IPS DF 19.7 (cell line): ENCODE measurements around the gene HOXC13.

ENCODE experiments used
- DNase-seq: peaks from one replicate; pipeline ENCODE4 v3.0.0-alpha.2; 2013; ENCODE audit warnings: low read depth, low spot score

HOXC13 gene

DNA sequence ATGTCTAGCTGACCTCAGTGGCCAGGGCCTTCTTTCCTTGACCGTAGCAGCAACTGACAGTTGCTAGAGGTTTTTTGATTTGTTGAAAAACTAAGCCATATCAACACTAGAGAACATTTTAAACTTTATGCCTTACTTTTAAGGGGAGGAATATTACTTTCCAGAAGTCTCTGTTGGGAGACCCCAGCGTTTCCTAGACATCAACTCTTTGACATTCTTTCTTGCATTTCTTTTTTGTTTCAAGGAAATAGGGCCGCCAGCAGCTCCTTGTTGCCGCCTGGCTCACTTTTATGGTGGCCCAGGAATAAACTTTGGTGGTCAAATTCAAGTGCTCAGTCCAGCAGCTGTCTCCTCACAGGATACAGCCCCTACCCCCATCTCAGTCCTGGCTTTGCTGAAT, 31.8 kb downstream of the HOXC13 start:
- DNase-seq, result no peak

DNA sequence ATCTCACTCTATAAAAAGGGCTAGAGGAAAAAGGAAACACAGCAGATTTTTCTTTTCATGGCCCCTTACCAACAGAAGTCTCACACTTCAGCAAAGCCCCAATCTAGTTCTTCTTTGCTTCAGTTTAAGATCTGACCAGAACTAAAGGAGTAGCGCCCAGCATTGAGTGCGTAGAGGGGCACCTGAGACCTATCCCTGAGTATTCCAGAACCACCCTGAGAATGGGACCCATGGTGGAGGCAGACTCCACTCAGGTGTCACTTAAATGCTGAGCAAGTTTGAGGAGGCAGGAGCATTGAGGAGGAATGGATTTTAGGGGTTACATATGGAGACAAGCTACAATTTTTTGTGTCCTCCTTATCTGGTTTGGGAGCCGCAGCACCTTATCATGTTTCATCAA, 32.5 kb downstream of the HOXC13 start:
- DNase-seq, result no peak

DNA sequence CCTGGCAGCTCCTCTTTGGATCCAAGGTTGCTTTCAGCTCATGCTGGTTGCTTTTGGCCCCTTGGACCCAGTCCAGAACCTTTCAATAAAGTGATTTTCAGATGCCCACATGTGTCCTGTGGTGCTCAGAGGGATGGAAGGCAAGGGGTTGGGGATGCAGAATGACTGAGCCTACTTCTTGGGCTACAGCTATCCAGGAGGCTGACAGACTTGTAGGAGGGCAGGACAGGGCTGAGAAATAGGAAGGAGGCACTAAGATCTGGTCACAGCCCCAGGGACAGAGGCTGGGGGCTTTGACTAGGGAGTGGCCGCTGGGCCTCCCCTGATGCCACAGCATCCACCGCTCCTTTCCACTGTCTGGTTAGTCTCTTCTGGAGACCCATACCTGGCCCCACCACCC, 33.1 kb downstream of the HOXC13 start:
- DNase-seq, result no peak

DNA sequence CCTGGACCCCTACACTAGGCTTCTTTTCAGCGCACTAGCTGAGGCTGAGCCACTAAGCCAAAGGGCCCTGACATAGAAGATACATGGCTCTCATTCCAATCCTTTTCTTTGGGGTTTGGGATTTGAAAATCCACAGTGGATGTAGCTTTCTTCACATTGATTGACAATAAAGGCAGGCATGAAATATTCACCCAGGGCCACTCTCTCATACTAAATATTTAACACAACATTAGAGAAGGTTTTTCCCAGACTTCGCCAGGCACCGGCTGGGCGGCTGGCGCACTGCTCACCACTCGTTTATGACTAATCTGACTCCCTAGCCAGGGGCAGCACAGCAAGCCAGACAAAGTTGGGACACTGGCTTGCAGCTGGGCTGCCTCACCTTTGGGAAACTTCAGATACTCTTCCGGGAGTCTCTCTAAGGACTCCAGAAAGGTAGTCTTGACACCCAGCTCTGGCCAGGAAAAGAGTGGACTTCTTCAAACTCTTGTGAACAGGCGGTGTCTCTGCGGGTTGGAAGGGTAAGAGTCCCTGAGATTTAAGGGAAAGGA, 33.6 kb downstream of the HOXC13 start:
- DNase-seq, result no peak

DNA sequence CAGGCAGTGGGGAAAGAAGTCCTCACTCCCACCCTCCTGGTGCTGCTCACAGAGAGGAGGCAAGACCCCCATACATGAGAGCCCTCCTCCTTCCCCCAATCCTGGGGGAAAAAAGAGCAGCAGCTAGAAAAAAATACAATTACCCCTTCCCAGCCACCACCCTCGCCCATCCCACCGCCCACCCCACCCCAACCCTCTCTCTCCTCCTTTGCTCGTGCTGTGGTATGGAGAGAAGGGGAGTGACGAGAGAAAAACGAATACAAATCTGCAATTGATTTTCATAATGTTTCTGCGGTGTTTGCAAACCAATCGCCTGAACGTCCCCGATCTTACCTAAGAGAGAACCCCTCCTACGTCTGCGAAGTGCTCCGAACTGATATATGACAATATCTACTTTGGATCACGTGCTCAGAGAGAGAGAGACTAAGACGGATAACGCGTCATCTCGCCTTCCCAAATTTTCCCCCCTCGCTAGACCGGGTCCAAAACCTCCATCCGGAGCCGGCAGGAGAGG, 34.1 kb downstream of the HOXC13 start, which contains the start of gene HOXC11:
Gene HOXC11, plus strand, starts transcription at position 405 of the 514 bp plus-strand sequence. CDS start 116 bp downstream, outside the sequence.
- DNase-seq, result no peak

DNA sequence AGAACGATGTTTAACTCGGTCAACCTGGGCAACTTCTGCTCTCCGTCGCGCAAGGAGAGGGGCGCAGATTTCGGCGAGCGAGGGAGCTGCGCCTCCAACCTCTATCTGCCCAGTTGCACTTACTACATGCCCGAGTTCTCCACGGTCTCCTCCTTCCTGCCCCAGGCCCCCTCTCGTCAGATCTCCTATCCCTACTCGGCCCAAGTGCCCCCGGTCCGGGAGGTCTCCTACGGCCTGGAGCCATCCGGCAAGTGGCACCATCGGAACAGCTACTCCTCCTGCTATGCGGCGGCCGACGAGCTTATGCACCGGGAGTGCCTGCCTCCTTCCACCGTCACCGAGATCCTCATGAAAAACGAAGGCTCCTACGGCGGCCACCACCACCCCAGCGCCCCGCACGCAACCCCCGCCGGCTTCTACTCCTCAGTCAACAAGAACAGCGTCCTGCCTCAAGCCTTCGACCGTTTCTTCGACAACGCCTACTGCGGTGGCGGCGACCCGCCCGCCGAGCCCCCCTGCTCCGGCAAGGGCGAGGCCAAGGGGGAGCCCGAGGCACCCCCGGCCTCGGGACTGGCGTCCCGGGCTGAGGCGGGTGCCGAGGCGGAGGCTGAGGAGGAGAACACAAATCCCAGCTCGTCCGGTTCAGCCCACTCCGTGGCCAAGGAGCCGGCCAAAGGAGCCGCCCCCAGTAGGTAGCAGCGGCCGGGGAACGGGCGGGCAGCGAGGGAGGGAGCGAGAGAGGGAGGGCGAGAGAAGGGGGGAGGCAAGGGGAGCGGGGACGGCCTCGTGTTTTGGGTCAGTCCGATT, 34.8 kb downstream of the HOXC13 start:
- no peak for DNase-seq

DNA sequence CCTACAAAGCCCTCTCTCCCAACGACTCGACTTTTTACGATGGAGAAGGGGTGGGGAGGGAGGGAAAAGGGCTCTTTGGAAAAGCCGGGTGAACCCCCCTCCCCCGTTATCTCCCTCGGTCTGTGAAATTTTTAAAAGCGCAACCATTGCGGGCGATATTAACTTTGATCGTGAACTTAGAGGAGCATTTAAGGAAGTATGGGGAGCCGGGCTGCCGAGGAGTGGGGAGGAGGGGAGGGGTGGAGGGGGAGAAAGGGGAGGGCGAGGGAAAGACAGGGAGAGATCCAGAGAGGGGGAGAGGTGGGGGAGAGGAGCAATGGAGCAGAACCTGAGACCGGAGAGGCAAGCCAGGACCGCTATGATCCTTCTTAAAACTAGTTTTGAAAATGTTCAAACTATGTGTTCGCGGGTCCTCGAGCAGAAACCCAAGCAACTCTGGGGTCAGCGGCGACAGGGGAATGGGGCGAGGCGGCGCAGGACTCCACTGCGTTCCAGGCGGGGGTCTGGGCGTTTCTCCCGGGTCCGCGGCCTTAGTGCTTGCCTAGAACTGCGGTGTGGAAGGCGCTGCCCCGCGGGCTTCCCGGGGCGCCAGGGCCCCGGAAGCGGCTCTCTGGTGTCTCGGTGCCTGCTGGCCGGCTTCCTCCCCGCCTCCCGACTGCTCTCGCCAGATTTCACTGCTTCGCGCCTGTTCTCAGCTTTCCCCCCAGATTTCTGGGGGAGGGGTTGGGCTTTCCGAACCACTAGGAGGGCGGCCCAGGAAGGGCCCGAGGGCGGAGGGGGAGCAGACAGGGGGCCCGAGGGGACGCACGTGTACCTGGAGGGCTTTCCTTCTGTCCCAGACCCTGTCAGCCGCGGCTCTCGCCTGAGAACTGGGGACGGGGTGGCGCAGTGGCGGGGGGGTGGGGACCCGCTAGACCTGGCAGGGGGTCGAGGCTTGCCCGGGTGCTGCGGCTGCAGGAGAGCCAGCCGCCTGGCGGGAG, 35.7 kb downstream of the HOXC13 start, which contains the start of gene HOTAIR:
Gene HOTAIR, minus strand, starts transcription at position 871 of the 980 bp plus-strand sequence.
- DNase-seq, result no peak

DNA sequence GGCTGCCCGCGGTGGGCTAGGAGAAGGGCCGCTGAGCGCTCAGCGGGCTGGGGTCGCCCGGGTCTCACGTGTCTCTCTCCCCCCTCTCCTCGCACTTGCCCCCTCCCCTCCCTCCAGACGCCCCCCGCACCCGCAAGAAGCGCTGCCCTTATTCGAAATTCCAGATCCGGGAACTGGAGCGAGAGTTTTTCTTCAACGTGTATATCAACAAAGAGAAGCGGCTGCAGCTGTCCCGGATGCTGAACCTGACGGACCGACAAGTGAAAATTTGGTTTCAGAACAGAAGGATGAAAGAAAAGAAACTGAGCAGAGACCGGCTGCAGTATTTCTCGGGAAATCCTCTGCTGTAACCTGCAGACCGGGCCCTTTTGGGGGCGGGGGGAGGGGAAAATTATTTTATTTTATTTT, 36.4 kb downstream of the HOXC13 start:
- no peak for DNase-seq

DNA sequence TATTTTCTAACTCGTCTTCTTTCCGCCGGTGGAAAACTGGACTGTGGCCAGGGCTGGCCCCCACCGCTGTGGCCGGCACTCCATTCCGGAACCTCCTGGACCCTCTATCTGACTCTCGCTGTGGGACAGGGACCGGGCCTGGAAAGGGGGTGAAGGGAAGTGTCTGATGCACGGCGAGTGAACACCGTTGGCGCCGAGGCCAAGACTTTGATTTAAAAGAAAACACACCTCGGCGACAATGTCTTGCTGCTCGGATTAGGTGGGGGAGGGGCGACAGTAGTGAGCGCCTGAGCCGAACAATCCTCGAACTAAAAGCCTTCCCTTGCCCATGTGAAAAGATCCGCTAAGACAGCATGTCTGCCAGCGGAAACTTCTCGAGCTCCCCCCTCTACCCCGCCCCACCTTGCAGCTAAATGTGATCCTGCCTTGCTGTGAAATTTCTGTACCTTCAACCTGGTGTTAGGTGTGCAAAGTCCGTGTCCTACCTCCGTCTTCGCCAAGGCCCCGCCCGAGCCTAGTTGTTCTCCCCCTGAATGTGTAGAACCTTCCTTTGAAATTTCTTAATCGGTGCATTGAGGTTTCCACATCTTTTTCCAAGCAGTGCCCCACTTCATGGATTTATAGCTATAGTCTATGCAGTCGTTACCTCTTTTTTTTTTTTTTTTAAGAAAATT, 37.0 kb downstream of the HOXC13 start:
- DNase-seq, result no peak

DNA sequence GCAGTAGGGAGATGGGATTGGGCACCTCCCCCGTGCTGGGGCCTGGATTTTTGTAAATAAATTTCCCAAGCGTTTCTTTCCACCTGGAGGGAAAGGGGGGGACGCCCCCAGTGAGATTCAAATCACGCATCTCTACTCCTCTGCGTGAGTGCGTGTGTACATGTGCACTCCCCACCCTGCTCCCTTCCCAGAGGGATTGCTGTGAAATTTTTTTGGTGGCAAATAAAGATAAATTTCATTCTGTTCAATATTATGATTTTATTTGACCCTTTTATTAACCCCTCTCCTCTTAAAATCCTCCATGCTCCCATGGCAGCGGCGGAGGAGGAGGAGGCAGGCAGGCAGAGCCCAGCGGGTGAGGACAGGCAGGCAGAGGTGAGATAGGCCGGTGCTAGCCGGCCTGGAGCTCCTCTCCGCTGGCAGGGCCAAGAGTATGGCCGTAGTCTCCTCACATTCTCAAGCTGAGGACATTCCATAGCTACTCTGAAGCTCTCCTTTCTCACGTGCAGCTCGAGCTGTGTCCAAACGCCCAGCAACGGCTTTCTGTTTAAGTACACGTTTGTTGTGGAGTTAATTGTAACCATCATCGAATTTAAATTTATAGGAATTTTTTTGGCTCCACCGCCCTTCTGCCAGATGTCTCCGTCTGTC, 37.7 kb downstream of the HOXC13 start:
- no peak for DNase-seq

DNA sequence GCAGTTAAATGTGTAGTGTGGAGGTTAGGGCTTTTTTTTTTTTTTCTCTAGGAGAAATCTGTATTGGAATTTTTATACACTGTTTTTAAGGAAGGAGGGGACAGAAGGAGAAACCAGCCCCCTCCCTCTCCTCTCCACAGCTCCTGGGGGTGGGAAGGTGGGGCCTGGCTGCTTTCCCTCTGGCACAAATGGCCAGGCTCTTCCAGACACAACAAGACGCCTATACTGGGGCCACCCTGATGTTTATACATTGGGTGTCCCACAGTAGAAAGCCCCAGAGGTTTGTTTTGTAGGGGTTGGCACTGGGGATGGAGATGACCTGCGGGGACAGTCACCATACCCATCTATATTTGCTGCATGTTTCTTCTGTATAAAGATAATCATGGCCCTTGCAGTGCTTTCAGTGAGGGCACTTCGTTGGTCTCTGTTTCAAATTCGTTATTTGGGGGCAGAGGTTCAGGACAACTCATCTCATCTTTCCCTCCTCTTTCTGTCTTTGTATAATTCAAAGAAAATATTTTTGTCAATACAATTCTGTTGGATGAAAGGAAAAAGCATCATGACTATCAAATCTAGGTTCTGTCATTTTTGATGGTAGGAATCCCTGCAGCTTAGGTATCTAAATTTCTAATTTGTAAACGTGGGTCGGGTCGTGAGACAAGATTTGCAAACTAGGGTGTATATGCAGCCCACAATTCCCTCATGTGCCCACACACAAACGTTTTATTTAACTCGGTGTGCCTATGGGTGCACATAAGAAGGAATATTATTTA, 38.4 kb downstream of the HOXC13 start:
- DNase-seq, result no peak

DNA sequence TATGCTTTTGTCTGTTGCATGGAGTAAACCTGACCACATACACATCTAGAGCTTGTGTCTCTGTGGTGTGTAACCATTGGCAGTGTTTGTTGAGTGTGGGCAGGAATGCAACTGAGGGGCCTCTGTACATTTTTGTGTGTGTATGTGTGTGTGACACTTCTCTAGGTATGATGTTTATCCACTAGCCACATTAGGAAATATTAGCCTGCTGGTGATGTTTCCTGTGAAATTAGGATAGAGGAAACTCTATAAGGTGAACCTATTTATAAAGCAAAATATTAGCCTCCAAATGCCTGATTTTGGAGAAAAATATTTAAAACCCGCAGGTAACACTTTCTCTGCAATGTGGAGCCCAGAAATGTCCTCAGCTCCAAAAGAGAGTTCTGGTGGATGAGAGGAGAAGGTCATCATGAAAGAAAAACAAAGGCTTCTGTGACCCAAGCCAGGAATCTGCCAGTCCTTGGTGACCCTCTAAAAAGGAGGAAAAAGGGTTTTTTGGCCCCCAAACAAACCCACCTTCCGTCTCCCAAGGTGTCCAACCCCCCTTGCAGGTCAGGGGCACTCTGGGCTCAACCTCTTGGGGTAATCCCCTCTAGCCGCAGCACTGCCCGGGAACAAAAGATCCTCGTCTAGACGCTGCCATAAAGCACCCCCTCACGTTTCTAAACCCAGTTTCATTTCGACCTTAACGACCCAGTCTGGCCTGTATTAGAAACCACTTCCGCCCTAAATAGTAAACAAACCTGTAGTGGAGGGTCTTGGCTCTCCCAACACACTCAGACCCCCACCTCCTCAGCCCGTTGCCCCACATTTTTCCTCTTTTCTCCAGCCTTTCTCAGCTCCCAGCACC, 39.2 kb downstream of the HOXC13 start:
- DNase-seq, result no peak

DNA sequence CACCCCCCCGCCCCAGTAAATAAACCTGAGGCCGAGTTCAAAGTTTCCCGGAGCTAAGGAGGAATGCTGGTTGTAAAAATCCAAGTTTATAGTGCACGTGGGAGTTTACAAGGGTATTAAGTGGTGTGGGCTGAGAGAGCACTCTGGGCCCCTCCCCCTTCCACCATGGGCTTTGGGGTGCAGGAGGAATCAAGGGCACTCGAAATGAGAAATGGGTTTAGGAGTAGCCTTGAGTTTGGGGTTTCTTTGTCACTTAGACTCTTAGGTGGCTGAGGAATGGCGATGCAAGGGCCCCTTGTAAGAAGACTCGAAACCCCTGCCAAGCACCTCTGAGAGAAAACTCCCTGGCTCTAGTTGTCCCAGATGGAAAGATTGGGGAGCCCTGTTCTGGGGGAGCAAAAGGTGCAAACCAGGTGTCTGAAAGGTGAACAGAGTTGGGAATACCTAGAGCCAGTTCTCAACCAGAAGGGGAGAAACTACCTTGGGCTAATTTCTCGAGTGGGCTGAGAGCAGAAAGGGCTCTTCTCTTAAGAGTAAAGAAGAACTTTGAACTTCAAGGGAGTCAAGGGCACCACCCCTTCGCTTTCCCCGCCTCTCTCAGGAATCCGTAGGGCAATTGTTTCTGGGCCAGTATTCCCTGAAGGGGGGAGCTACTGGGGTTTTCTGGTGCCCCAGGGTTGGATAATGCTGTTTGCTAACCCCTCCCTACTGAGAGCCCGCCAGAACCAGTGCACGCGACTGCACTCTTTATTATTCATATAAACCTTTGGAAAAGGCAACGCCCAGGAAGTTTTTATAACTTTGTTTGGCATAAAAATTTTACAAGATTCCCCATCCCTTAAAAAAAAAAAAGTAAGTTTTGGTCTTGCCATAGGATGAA, 40.1 kb downstream of the HOXC13 start:
- DNase-seq, result no peak

DNA sequence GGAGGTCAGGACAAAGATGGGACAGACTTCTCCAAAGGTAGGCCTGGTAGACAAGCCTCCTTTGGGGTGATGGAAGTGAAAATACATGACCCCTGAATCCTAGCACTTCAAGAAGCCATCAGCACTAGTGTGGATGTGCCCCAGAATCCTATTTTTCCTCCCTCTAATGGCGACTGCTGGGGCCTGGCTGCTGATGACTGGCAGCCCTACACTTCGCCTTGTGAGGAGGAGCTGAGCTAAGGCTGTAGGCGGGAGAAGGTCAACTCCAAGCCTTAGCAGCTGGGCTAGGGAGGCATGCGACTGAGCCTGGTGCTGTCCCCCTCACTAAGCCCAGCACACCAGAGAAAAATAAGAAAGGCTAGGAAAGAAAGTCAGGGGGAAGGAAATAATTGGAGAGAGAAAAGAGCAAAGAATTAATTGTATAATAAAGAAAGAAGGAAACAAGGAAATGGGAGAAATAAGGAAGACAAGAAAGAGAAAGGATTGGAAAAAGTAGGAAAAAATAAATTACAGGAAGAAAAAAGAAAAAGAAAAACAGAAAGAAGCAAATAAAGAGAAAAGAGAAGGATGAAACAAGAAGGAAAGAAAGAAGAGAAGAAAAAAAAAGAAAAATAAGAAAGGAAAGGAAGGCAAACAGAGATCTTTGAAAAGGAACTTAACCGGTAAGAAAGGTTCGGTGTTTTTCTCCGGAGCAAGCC, 41.6 kb downstream of the HOXC13 start:
- DNase-seq, result no peak

DNA sequence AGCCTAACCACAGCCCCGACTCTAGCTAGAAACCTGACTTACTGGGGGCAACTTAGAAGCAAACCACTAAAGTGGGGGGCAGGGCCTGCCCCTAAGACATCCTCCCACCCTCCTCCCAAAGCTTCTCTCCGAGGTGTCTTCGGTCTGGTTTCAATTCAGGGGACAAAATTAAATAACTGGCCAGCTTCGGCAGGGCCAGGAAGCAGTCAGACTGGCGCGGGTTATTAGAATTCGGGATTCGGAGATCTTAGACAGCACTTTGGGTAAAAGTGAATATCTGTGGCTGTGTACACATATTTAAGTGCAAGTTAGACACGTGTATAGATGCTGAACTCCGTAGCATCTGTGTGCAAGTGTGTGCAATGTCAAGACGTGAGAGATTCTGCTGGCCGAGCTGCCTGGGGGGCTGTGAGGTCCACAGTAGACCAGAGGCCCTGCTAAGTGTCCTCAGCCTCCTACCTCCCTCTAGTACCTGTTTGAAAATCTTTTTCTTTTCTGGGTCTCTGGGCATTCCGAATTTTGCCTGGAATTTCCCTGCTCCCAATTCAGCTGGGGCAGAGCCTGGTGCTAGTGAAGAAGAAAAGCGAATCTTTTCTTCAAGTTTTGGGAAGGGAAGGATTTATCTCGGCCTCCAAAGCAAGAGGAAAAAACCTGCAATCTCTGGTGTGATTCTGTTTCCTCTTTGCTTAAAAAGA, 42.3 kb downstream of the HOXC13 start:
- no peak for DNase-seq

DNA sequence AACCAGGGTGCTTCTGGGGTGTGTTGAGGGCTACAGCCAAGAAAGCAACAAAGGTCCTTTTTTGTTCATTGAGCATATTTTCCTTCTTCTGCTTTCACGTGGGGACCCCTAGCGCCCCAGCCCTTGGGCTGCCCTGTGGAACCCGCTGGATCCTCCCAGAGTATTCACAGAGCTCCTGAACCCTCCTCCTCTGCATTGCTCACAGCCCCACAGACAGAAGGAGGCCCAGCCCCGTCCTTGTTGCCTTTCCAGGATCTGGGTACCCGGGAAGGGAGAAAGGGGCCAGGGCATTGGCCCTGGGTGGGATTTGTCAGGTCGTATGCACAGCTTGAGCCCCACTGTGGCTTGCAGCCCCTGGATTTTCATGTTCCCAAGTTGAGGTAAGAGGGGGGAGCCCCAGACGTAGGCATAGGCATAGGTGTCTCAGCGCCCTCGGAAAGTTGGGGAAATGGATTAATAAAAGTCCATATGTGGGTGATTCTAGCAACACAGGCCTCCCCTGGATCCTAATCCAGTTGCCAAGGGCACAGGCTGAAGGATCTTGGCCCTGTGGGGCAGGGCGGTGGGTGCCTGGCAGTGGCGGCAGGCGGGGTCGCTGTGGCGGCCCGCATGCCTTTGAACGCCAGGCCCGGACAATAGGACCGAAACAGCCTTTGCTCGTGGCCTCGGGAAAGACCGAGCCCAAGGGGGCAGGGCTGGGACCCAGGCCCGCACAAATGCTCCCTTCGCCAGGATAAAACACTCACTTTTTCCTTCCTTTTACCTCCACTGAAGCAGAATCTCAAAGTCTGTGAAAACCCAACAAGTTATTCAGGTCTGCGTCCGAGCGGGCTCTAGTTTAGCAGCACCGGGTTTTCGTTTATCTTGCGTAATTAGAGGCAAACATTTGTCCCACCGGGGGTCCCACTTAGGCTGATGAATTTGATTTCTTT, 43.3 kb downstream of the HOXC13 start:
- DNase-seq, result no peak
